Right lobe of liver (tissue), 6 donors: Measurements from ENCODE around the gene TMEM86A. TPM values are rescaled to one million over a fixed set of nuclear protein-coding genes. Genes with fewer than 3 reads are reported as not detected.

Experiments
- ATAC-seq, 4 donors: fragments of 200-7000 bp; cut with Tn5 transposase; one replicate each; pipeline ENCODE4 v1.9.1; 2020; ENCODE audit warnings: mild to moderate bottlenecking in 4 of 4, moderate library complexity in 4 of 4
- DNase-seq, 3 donors: peaks; one replicate each; pipeline ENCODE4 v3.0.0-alpha.2; 2020
- H3K27ac ChIP-seq, 3 donors: fragments of 200-600 bp; one replicate each; pipeline ENCODE4 v1.8.0; 2022
- H3K27me3 ChIP-seq, 2 donors: fragments of 200-600 bp; one replicate each; pipeline ENCODE4 v1.8.0; 2022
- H3K36me3 ChIP-seq, 4 donors: fragments of 200-600 bp; sonication (generic) in 1 of 4; one replicate each; pipeline versions ENCODE4 v1.5.1 to v1.8.0; 2017 to 2022; ENCODE audit warnings: control low read depth in 1 of 4
- H3K4me1 ChIP-seq, 4 donors: fragments of 200-600 bp; sonication (generic) in 1 of 4; one replicate each; pipeline versions ENCODE4 v1.5.1 to v1.8.0; 2017 to 2022; ENCODE audit warnings: control low read depth in 1 of 4
- H3K4me3 ChIP-seq, 3 donors: fragments of 200-600 bp; one replicate each; pipeline ENCODE4 v1.8.0; 2022
- H3K9me3 ChIP-seq, 4 donors: fragments of 200-600 bp; sonication (generic) in 1 of 4; one replicate each; pipeline versions ENCODE4 v1.5.1 to v1.8.0; 2017 to 2022; ENCODE audit warnings: control low read depth in 1 of 4
- CTCF ChIP-seq, 4 donors: fragments of 200-600 bp in 3 of 4; fragments of 450-650 bp in 1 of 4; IDR thresholded peaks; one replicate each; pipeline versions ENCODE4 v1.5.1 to v1.8.0; 2016 to 2022; ENCODE audit warnings: antibody characterized with exemption in 4 of 4, mild to moderate bottlenecking in 2 of 4
- POLR2A ChIP-seq: fragments of 450-650 bp; IDR thresholded peaks from one replicate; pipeline ENCODE4 v1.6.1; 2017; ENCODE audit warnings: antibody characterized with exemption, mild to moderate bottlenecking
- WGBS: methylation state at CpG from one replicate; pipeline ENCODE4 v1.1.6; 2018; ENCODE audit warnings: low coverage, low lambda C conversion rate; ENCODE audit not compliant: insufficient coverage; ENCODE audit errors: missing lambda C conversion rate; 5-methylcytosine and 5-hydroxymethylcytosine counted together
- intact Hi-C, 2 donors: fragments of 100-400 bp; cut with DNase I; formaldehyde crosslinking; loops; one replicate each; pipeline versions ENCODE4 v1.11.2 to v1.14.1; 2022
- total RNA-seq, 6 experiments: library from RNA; depleted of rRNA in 2 of 6; stranded (reverse); fragments of >200 nt in 2 of 6; fragmentation: NEBNext Ultra II Directional in 3 of 6; extraction: Animal tissue kit (Norgen Biotek cat#: 25700) in 3 of 6; gene quantifications; one replicate each; pipeline versions ENCODE4 v1.1.0 to v1.2.4, GENCODE V29; 2016 to 2023
- donor health status: DM: no; HTN: yes; CAD: no.
- donor health status: DM: no; HTN: no; CAD: no.
- donor health status: DM: no; HTN: no; CAD: no.
- donor health status: DM: no; HTN: yes; CAD: no.
- donor health status: DM: no; HTN: yes; CAD: no.

The TMEM86A gene
- total RNA-seq, 6 experiments from 2014 or later = 2.0 to 4.9 (median 3.8) TPM

GRCh38 chr11:18692941-18693760, 5.4 kb upstream of the TMEM86A start:
- H3K27ac ChIP-seq = no peak overlapping the region
- peak; percentile 55 to 87 (median 76) for ATAC-seq
- no peaks in the 10 kb centered on the region for H3K27me3 ChIP-seq
- 49% methylated on average over 7 of the region's 9 CpGs for WGBS
- intact Hi-C loops = no loop called here
- DNase-seq = peak; percentile 57 to 68 (median 57)
- no peaks in the 10 kb centered on the region for H3K36me3 ChIP-seq
- no peaks in the 10 kb centered on the region for H3K9me3 ChIP-seq
- H3K4me1 ChIP-seq = peaks cover 0 to 10% (median 0%) of the 10 kb centered on the region in 4 donors
- TF ChIP-seq CTCF (IDR thresholded peaks at IDR 0.05) (no peak), POLR2A (no peak)
- no peak overlapping the region for H3K4me3 ChIP-seq

- DNase-seq (no peak), ATAC-seq (no peak)
- H3K36me3 ChIP-seq = peaks cover 0 to under 1% (median 0%) of the 10 kb centered on the region in 4 donors
- WGBS = 100% methylated on average over 2 of the region's 2 CpGs
- H3K4me3 ChIP-seq = no peak overlapping the region
- H3K27me3 ChIP-seq = no peaks in the 10 kb centered on the region
- no peaks in the 10 kb centered on the region for H3K9me3 ChIP-seq
- H3K4me1 ChIP-seq = peaks cover 0 to 10% (median 0%) of the 10 kb centered on the region in 4 donors
- intact Hi-C loops = no loop called here
- TF ChIP-seq CTCF (IDR thresholded peaks at IDR 0.05) (no peak), POLR2A (no peak)
- no peak overlapping the region for H3K27ac ChIP-seq
These were observed 1.8 kb upstream of the TMEM86A start for GRCh38 chr11:18696638-18697225.

GRCh38 chr11:18697576-18697975, 1.0 kb upstream of the TMEM86A start:
- DNase-seq = no peak
- Histone ChIP-seq H3K9me3 (no peaks in the 10 kb centered on the region), H3K36me3 (peaks cover 0 to 3% (median 0%) of the 10 kb centered on the region in 4 donors), H3K27me3 (no peaks in the 10 kb centered on the region), H3K4me1 (peaks cover 0 to 8% (median 0%) of the 10 kb centered on the region in 4 donors), H3K27ac (peak overlapping the region in 1 of 3 donors; percentile 90), H3K4me3 (no peak overlapping the region)
- WGBS = 93% methylated on average over 4 of the region's 4 CpGs
- TF ChIP-seq POLR2A (no peak), CTCF (IDR thresholded peaks at IDR 0.05) (no peak)
- intact Hi-C loops = no loop called here
- no peak for ATAC-seq

- WGBS = 15% methylated on average over 9 of the region's 9 CpGs
These were observed 654 bp downstream of the TMEM86A start for GRCh38 chr11:18699269-18699596.

More at GRCh38 chr11:18699269-18699596, 654 bp downstream of the TMEM86A start:
- peaks cover 0 to 3% (median 0%) of the 10 kb centered on the region in 4 donors for H3K36me3 ChIP-seq
- DNase-seq (no peak), ATAC-seq (no peak)
- H3K4me1 ChIP-seq = no peaks in the 10 kb centered on the region
- TF ChIP-seq CTCF (IDR thresholded peaks at IDR 0.05) (no peak), POLR2A (no peak)
- intact Hi-C loops = no loop called here
- H3K4me3 ChIP-seq = peak overlapping the region; percentile 71 to 77 (median 75)
- H3K27me3 ChIP-seq = no peaks in the 10 kb centered on the region
- peak overlapping the region; percentile 82 to 92 (median 90) for H3K27ac ChIP-seq
- H3K9me3 ChIP-seq = no peaks in the 10 kb centered on the region
